GM21786 (cell line): Measurements from ENCODE around the gene KCNJ6.

Source experiments
- ATAC-seq: cut with Tn5 transposase; IDR thresholded peaks from one replicate; pipeline ENCODE4 v1.9.1; 2021; ENCODE audit not compliant: unreplicated experiment

The KCNJ6 gene

GRCh38 chr21:37560385-37560784, 355.9 kb downstream of the KCNJ6 start:
- no peak for ATAC-seq

GRCh38 chr21:37558676-37559211, 357.5 kb downstream of the KCNJ6 start:
- no peak for ATAC-seq
